ENCODE data around the gene TMLHE. TPM values are rescaled to one million over a fixed set of nuclear protein-coding genes. Genes with fewer than 3 reads are reported as not detected.

The TMLHE gene
- total RNA-seq, 1 experiment from 2014 or later: not detected

GRCh38 chrX:155592331-155592730, 20.4 kb downstream of the TMLHE start:
- no peak overlapping the region for H3K4me3 ChIP-seq (ENCODE audit: low read length)
- CTCF ChIA-PET: no interaction called here
- ATAC-seq: no peak

GRCh38 chrX:155577682-155578081, 35.1 kb downstream of the TMLHE start:
- no peak for ATAC-seq
- CTCF ChIA-PET: no interaction called here

More at GRCh38 chrX:155592331-155592730, 20.4 kb downstream of the TMLHE start:
- Histone ChIP-seq H2AFZ (ENCODE audit: low read length) (no peak overlapping the region), H3K36me3 (ENCODE audit: low read depth, low read length) (no peaks in the 10 kb centered on the region), H3K79me2 (ENCODE audit: low read length) (no peaks in the 10 kb centered on the region), H4K20me1 (ENCODE audit: low read length) (no peaks in the 10 kb centered on the region), H3K27me3 (ENCODE audit: low read length) (no peaks in the 10 kb centered on the region), H3K9ac (ENCODE audit: low read length) (no peak overlapping the region), H3K9me2 (replicated peaks; ENCODE audit: low read length) (no peaks in the 10 kb centered on the region), H3K4me1 (ENCODE audit: insufficient read depth, low read length) (no peaks in the 10 kb centered on the region), H3K27ac (ENCODE audit: low read length) (no peak overlapping the region), H3K9me3 (ENCODE audit: low read length) (no peaks in the 10 kb centered on the region), H3F3A (ENCODE audit: low read length, unreplicated experiment) (no peaks in the 10 kb centered on the region), H3K4me2 (ENCODE audit: low read length) (no peak overlapping the region)
- BruUV-seq (replicated peaks): no TSS peak
- POLR2A ChIA-PET (ENCODE audit: unreplicated experiment): no interaction called here
- TF ChIP-seq EZH2 (IDR thresholded peaks at IDR 0.05; ENCODE audit: low read length, unreplicated experiment) (no peak), EZH2phosphoT487 (IDR thresholded peaks at IDR 0.05; ENCODE audit: borderline replicate concordance, low read length) (no peak)
- TF ChIP-seq, protein P1, sequence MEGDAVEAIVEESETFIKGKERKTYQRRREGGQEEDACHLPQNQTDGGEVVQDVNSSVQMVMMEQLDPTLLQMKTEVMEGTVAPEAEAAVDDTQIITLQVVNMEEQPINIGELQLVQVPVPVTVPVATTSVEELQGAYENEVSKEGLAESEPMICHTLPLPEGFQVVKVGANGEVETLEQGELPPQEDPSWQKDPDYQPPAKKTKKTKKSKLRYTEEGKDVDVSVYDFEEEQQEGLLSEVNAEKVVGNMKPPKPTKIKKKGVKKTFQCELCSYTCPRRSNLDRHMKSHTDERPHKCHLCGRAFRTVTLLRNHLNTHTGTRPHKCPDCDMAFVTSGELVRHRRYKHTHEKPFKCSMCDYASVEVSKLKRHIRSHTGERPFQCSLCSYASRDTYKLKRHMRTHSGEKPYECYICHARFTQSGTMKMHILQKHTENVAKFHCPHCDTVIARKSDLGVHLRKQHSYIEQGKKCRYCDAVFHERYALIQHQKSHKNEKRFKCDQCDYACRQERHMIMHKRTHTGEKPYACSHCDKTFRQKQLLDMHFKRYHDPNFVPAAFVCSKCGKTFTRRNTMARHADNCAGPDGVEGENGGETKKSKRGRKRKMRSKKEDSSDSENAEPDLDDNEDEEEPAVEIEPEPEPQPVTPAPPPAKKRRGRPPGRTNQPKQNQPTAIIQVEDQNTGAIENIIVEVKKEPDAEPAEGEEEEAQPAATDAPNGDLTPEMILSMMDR (conservative IDR thresholded peaks at IDR 0.05; ENCODE audit: low read depth, low read length): no peak
- intact Hi-C loops (cut with micrococcal nuclease): no loop called here
- no peak for DNase-seq

GRCh38 chrX:155563099-155563498, 49.7 kb downstream of the TMLHE start:
- no peaks in the 10 kb centered on the region for H3K79me2 ChIP-seq (ENCODE audit: low read length)

More at GRCh38 chrX:155577682-155578081, 35.1 kb downstream of the TMLHE start:
- intact Hi-C loops (cut with micrococcal nuclease): no loop called here
- Histone ChIP-seq H3K4me1 (ENCODE audit: insufficient read depth, low read length) (no peaks in the 10 kb centered on the region), H3K4me2 (ENCODE audit: low read length) (no peak overlapping the region), H3K9ac (ENCODE audit: low read length) (no peak overlapping the region), H3K9me3 (ENCODE audit: low read length) (no peaks in the 10 kb centered on the region), H3K36me3 (ENCODE audit: low read depth, low read length) (no peaks in the 10 kb centered on the region), H3K79me2 (ENCODE audit: low read length) (no peaks in the 10 kb centered on the region), H3F3A (ENCODE audit: low read length, unreplicated experiment) (no peaks in the 10 kb centered on the region), H3K27ac (ENCODE audit: low read length) (no peak overlapping the region), H3K27me3 (ENCODE audit: low read length) (no peaks in the 10 kb centered on the region), H2AFZ (ENCODE audit: low read length) (no peak overlapping the region), H3K4me3 (ENCODE audit: low read length) (no peak overlapping the region), H3K9me2 (replicated peaks; ENCODE audit: low read length) (no peaks in the 10 kb centered on the region), H4K20me1 (ENCODE audit: low read length) (no peaks in the 10 kb centered on the region)
- TF ChIP-seq EZH2phosphoT487 (IDR thresholded peaks at IDR 0.05; ENCODE audit: borderline replicate concordance, low read length): no peak
- TF ChIP-seq, protein P1 (conservative IDR thresholded peaks at IDR 0.05; ENCODE audit: low read depth, low read length): no peak
- DNase-seq: no peak
- POLR2A ChIA-PET (ENCODE audit: unreplicated experiment): no interaction called here
- BruUV-seq (replicated peaks): no TSS peak

More at GRCh38 chrX:155563099-155563498, 49.7 kb downstream of the TMLHE start:
- ChIA-PET POLR2A (ENCODE audit: unreplicated experiment) (no interaction called here), CTCF (no interaction called here)
- Histone ChIP-seq H3K9me2 (replicated peaks; ENCODE audit: low read length) (no peaks in the 10 kb centered on the region), H3K4me2 (ENCODE audit: low read length) (no peak overlapping the region), H2AFZ (ENCODE audit: low read length) (no peak overlapping the region), H3K4me3 (ENCODE audit: low read length) (no peak overlapping the region), H3K9me3 (ENCODE audit: low read length) (no peaks in the 10 kb centered on the region), H3K36me3 (ENCODE audit: low read depth, low read length) (no peaks in the 10 kb centered on the region), H3K27ac (ENCODE audit: low read length) (no peak overlapping the region), H3K27me3 (ENCODE audit: low read length) (no peaks in the 10 kb centered on the region), H4K20me1 (ENCODE audit: low read length) (no peaks in the 10 kb centered on the region), H3F3A (ENCODE audit: low read length, unreplicated experiment) (no peaks in the 10 kb centered on the region), H3K9ac (ENCODE audit: low read length) (no peak overlapping the region), H3K4me1 (ENCODE audit: insufficient read depth, low read length) (no peaks in the 10 kb centered on the region)
- DNase-seq (no peak), ATAC-seq (no peak)
- intact Hi-C loops (cut with micrococcal nuclease): no loop called here
- TF ChIP-seq, protein P1 (conservative IDR thresholded peaks at IDR 0.05; ENCODE audit: low read depth, low read length): no peak
- TF ChIP-seq EZH2phosphoT487 (IDR thresholded peaks at IDR 0.05; ENCODE audit: borderline replicate concordance, low read length): no peak
- no peak for TF ChIP-seq EZH2 (IDR thresholded peaks at IDR 0.05; ENCODE audit: low read length, unreplicated experiment)
- no TSS peak for BruUV-seq (replicated peaks)

Measured in PC-3 (cell line).